ENCODE results near the gene CHRNB4.

The CHRNB4 gene

DNA sequence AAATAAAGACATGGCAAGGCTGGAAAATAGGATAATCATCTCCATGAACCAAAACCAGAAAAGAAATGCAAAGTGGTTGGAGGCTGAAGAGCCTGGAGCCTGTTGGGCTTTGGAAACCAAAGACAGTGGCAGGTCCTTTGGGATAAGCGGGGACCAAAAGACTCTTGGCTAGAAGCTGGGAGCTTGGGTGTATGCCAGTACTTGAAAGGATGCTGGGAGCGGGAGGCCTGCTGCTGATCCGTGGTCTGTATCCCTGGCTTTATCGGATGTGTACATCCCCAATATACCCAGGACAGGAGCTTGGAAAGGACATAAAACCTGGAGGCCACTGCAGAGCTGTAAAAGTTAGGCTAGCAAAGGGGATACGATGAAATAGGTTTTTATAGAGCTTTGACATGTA lies 1.3 kb upstream of the CHRNB4 start:
- in situ Hi-C loops (cut with HindIII; ENCODE audit: low sequenced_read_pairs): no loop called here
- no peak for DNase-seq (ENCODE audit: low read depth, low spot score)
- H3K4me3 ChIP-seq (ENCODE audit: low read depth, low read length): no peak overlapping the region
- TF ChIP-seq, protein P1, sequence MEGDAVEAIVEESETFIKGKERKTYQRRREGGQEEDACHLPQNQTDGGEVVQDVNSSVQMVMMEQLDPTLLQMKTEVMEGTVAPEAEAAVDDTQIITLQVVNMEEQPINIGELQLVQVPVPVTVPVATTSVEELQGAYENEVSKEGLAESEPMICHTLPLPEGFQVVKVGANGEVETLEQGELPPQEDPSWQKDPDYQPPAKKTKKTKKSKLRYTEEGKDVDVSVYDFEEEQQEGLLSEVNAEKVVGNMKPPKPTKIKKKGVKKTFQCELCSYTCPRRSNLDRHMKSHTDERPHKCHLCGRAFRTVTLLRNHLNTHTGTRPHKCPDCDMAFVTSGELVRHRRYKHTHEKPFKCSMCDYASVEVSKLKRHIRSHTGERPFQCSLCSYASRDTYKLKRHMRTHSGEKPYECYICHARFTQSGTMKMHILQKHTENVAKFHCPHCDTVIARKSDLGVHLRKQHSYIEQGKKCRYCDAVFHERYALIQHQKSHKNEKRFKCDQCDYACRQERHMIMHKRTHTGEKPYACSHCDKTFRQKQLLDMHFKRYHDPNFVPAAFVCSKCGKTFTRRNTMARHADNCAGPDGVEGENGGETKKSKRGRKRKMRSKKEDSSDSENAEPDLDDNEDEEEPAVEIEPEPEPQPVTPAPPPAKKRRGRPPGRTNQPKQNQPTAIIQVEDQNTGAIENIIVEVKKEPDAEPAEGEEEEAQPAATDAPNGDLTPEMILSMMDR (IDR thresholded peaks at IDR 0.05; ENCODE audit: low read depth, low read length): no peak

- in situ Hi-C loops (cut with HindIII; ENCODE audit: low sequenced_read_pairs): no loop called here
- H3K4me3 ChIP-seq (ENCODE audit: low read depth, low read length): no peak overlapping the region
Measured at GRCh38 chr15:78641749-78642275, 802 bp upstream of the CHRNB4 start.

GRCh38 chr15:78640527-78641101 lies 396 bp downstream of the CHRNB4 start:
- in situ Hi-C loops (cut with HindIII; ENCODE audit: low sequenced_read_pairs): no loop called here
- TF ChIP-seq, protein P1 (IDR thresholded peaks at IDR 0.05; ENCODE audit: low read depth, low read length): no peak
- no peak for DNase-seq (ENCODE audit: low read depth, low spot score)
- H3K4me3 ChIP-seq (ENCODE audit: low read depth, low read length): peak overlapping the region; percentile 35

More at GRCh38 chr15:78641749-78642275, 802 bp upstream of the CHRNB4 start:
- DNase-seq (ENCODE audit: low read depth, low spot score): no peak
- TF ChIP-seq, protein P1 (IDR thresholded peaks at IDR 0.05; ENCODE audit: low read depth, low read length): no peak

GRCh38 chr15:78638658-78639314 lies 2.2 kb downstream of the CHRNB4 start:
- TF ChIP-seq, protein P1 (IDR thresholded peaks at IDR 0.05; ENCODE audit: low read depth, low read length): peak; percentile 61
- in situ Hi-C loops (cut with HindIII; ENCODE audit: low sequenced_read_pairs): no loop called here
- no peak overlapping the region for H3K4me3 ChIP-seq (ENCODE audit: low read depth, low read length)
- DNase-seq (ENCODE audit: low read depth, low spot score): peak; percentile 25

DNA sequence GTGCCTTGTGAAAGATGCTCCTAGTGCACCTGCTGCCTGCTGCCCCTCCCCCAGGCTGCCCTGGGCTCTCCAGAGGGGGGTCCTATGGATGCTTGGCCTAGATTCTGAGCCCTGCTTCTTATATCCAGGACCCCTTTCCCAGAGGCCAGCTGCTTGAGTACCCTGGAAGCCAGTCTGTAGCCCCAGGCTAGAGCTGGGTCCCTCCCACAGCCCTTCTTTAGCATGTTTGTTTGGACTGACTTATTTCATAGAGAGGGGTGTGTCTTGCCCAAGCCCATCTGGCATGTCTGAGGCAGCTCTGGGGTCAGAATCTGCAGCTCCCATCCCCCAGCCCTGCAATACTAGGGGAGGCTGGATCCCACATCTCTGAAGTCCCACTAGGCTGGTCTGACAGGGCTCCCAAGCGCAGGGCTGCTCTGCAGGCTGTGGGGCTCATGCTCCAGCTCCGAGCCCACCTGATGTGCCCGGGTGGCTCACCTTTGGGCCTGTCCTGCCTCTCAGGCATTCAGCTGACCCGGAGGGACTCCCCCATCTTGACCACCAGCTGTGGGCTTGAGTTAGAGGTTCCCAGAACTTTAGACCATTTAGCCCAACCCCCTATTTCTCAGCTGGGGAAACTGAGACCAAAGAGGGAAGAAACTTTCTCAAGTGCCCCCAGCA lies 3.1 kb downstream of the CHRNB4 start:
- H3K4me3 ChIP-seq (ENCODE audit: low read depth, low read length): no peak overlapping the region
- DNase-seq (ENCODE audit: low read depth, low spot score): no peak
- TF ChIP-seq, protein P1 (IDR thresholded peaks at IDR 0.05; ENCODE audit: low read depth, low read length): no peak
- in situ Hi-C loops (cut with HindIII; ENCODE audit: low sequenced_read_pairs): no loop called here

DNA sequence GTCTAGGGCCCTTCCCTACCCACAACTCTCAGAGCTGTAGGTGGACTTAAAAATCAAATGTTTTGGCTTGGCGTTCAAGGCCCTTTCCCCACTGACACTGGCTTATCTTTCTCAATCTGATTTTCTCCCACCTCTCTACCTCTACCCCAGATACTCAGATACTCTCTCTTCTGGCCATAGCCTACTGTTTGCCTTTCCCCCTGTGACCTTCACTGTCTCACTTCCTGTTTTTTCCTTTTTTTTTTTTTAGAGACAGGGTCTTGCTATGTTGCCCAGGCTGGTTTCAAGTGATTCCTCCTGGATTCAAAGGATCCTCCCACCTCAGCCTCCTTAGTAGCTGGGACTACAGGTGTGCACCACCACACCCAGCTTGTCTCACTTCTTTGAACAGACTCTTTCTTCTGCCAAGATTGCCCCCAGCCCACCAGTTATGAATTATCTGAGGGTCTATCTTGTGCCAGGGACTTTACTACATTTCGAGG lies 4.6 kb downstream of the CHRNB4 start:
- TF ChIP-seq, protein P1 (IDR thresholded peaks at IDR 0.05; ENCODE audit: low read depth, low read length): no peak
- no peak for DNase-seq (ENCODE audit: low read depth, low spot score)
- no peak overlapping the region for H3K4me3 ChIP-seq (ENCODE audit: low read depth, low read length)
- in situ Hi-C loops (cut with HindIII; ENCODE audit: low sequenced_read_pairs): no loop called here
